MM.1S (cell line): ENCODE measurements around the gene MT1M.
A peak's percentile ranks its signal among the peaks of the same experiment; 100 is the strongest.

Experiments used
- DNase-seq: peaks from one replicate; pipeline ENCODE4 v3.0.0-alpha.2; 2015
- H2AFZ ChIP-seq: fragments of 300-600 bp; sonication (generic); 2 replicates; pipeline ENCODE4 v1.6.0; 2016; ENCODE audit warnings: antibody characterized with exemption, low read length
- H3F3A ChIP-seq: fragments of 300-600 bp; sonication (generic); 2 replicates; pipeline ENCODE4 v1.6.1; 2016; ENCODE audit warnings: mild to moderate bottlenecking, antibody characterized with exemption, low read length, moderate library complexity, mixed read lengths; ENCODE audit not compliant: insufficient read depth
- H3K27ac ChIP-seq: fragments of 300-600 bp; sonication (generic); 2 replicates; pipeline ENCODE4 v1.5.1; 2016; ENCODE audit warnings: mild to moderate bottlenecking, low read length
- H3K27me3 ChIP-seq: fragments of 300-600 bp; sonication (generic); replicated peaks from 2 replicates; pipeline ENCODE4 v1.6.0; 2016; ENCODE audit warnings: low read length; ENCODE audit not compliant: insufficient read depth
- H3K36me3 ChIP-seq: fragments of 300-600 bp; sonication (generic); replicated peaks from 2 replicates; pipeline ENCODE4 v1.6.1; 2016; ENCODE audit warnings: mild to moderate bottlenecking, low read length, mixed read lengths; ENCODE audit not compliant: insufficient read depth
- H3K4me1 ChIP-seq: fragments of 300-600 bp; sonication (generic); 2 replicates; pipeline ENCODE4 v1.6.1; 2016; ENCODE audit warnings: low read length, mixed read lengths
- H3K4me2 ChIP-seq: fragments of 300-600 bp; sonication (generic); 2 replicates; pipeline ENCODE4 v1.6.0; 2016; ENCODE audit warnings: low read depth, low read length
- H3K4me3 ChIP-seq: fragments of 300-600 bp; sonication (generic); 2 replicates; pipeline ENCODE4 v1.5.1; 2016; ENCODE audit warnings: low read length, mixed read lengths
- H3K79me2 ChIP-seq: fragments of 300-600 bp; sonication (generic); 2 replicates; pipeline ENCODE4 v1.6.1; 2016; ENCODE audit warnings: mixed run types, low read length, mixed read lengths
- H3K9ac ChIP-seq: fragments of 300-600 bp; sonication (generic); 2 replicates; pipeline ENCODE4 v1.6.1; 2016; ENCODE audit warnings: low read length, mixed read lengths
- H3K9me2 ChIP-seq: fragments of 300-600 bp; sonication (generic); replicated peaks from 2 replicates; pipeline ENCODE4 v1.6.1; 2016; ENCODE audit warnings: mild to moderate bottlenecking, low read length, mixed read lengths; ENCODE audit not compliant: insufficient read depth
- H3K9me3 ChIP-seq: fragments of 300-600 bp; sonication (generic); replicated peaks from 2 replicates; pipeline ENCODE4 v1.6.1; 2016; ENCODE audit warnings: mild to moderate bottlenecking, low read length, mixed read lengths; ENCODE audit not compliant: insufficient read depth
- H4K20me1 ChIP-seq: fragments of 300-600 bp; sonication (generic); 2 replicates; pipeline ENCODE4 v1.6.1; 2016; ENCODE audit warnings: mild to moderate bottlenecking, low read length, moderate library complexity, mixed read lengths; ENCODE audit not compliant: insufficient read depth
- CTCF ChIP-seq: fragments of 300-600 bp; sonication (generic); IDR thresholded peaks from 2 replicates; pipeline ENCODE4 v1.5.1; 2016; ENCODE audit warnings: antibody characterized with exemption, low read length, mixed read lengths
- EZH2 ChIP-seq: fragments of 300-600 bp; sonication (generic); optimal IDR thresholded peaks from 2 replicates; pipeline ENCODE3; 2017; ENCODE audit warnings: low read depth, mild to moderate bottlenecking, antibody characterized with exemption, low read length, mixed read lengths
- EZH2phosphoT487 ChIP-seq: fragments of 300-600 bp; sonication (generic); IDR thresholded peaks from 2 replicates; pipeline ENCODE4 v1.6.1; 2018; ENCODE audit warnings: antibody characterized with exemption, low read length

The MT1M gene

GRCh38 chr16:56608876-56609462 lies 23.5 kb upstream of the MT1M start:
- Histone ChIP-seq H4K20me1 (no peaks in the 10 kb centered on the region), H3K4me1 (peaks cover 19% of the 10 kb centered on the region), H3K36me3 (no peaks in the 10 kb centered on the region), H3K9ac (peak overlapping the region; percentile 15; the same call in 1 of the 2 replicates), H2AFZ (peak overlapping the region; percentile 87), H3K9me3 (no peaks in the 10 kb centered on the region), H3K4me2 (peak overlapping the region; percentile 100), H3K79me2 (no peaks in the 10 kb centered on the region), H3K27me3 (peaks cover 18% of the 10 kb centered on the region), H3F3A (peaks cover 16% of the 10 kb centered on the region), H3K27ac (no peak overlapping the region), H3K9me2 (no peaks in the 10 kb centered on the region), H3K4me3 (peak overlapping the region; percentile 71)
- DNase-seq: no peak
- TF ChIP-seq EZH2 (no peak), CTCF (no peak), EZH2phosphoT487 (no peak)

GRCh38 chr16:56609463-56609921 lies 23.0 kb upstream of the MT1M start:
- Histone ChIP-seq H2AFZ (no peak overlapping the region), H4K20me1 (no peaks in the 10 kb centered on the region), H3K9ac (no peak overlapping the region), H3K27me3 (peaks cover 18% of the 10 kb centered on the region), H3K36me3 (no peaks in the 10 kb centered on the region), H3K79me2 (no peaks in the 10 kb centered on the region), H3K4me1 (peaks cover 19% of the 10 kb centered on the region), H3K27ac (no peak overlapping the region), H3K9me3 (no peaks in the 10 kb centered on the region), H3F3A (peaks cover 16% of the 10 kb centered on the region), H3K4me3 (peak overlapping the region; percentile 71), H3K9me2 (no peaks in the 10 kb centered on the region), H3K4me2 (peak overlapping the region; percentile 100)
- no peak for TF ChIP-seq CTCF
- no peak for TF ChIP-seq EZH2
- no peak for TF ChIP-seq EZH2phosphoT487
- DNase-seq: peak; percentile 86

DNA sequence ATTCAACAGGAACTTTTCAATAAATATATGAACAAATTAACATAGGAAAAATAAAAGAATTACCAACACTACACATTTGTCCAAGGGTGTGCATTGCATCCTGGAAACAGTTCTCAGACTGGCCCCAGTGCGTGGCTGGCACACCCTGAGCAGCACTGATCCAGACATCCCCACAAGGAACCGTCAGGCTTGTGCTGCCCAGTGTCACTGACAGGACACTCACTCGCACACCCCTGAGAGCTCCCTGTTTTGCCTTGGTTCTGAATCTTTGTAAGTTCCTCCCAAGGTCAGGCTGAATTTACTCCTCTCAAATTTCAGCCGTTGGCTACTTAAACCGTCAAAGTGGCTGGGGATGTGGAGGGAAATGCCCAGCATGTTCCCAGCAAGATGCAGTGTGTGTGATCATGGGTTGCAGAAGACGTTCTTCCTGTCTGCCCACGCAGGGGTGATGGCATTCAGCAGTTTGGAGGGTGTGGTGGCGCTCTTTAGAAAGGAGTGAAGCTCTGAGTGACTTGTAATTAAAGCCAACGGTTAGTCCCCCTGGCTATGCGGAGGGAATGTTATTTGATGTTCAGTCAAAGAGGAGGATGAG lies 22.3 kb upstream of the MT1M start:
- Histone ChIP-seq H3K4me1 (peaks cover 19% of the 10 kb centered on the region), H3K9ac (no peak overlapping the region)

More for the DNA sequence above, 22.3 kb upstream of the MT1M start:
- Histone ChIP-seq H3K9me3 (no peaks in the 10 kb centered on the region), H3K36me3 (no peaks in the 10 kb centered on the region), H3K27ac (no peak overlapping the region), H3K27me3 (peaks cover 16% of the 10 kb centered on the region), H3K4me2 (peak overlapping the region; percentile 100), H3K9me2 (no peaks in the 10 kb centered on the region), H3K4me3 (peak overlapping the region; percentile 71; the same call in 1 of the 2 replicates), H2AFZ (no peak overlapping the region), H3F3A (peaks cover 16% of the 10 kb centered on the region), H3K79me2 (no peaks in the 10 kb centered on the region), H4K20me1 (no peaks in the 10 kb centered on the region)
- DNase-seq: no peak
- TF ChIP-seq EZH2 (no peak), EZH2phosphoT487 (no peak), CTCF (no peak)
